DND-41 (cell line): ENCODE measurements around the gene GPR61.

Experiments used
- ATAC-seq: fragments of 200-7000 bp; cut with Tn5 transposase; 3 replicates; pipeline ENCODE4 v1.9.1; 2021; ENCODE audit warnings: low read depth; ENCODE audit not compliant: insufficient read depth
- DNase-seq: peaks from one replicate; pipeline ENCODE4 v3.0.0-alpha.2; 2020
- H2AFZ ChIP-seq: 2 replicates; pipeline ENCODE4 v1.6.0; 2012; ENCODE audit warnings: low read depth, low read length
- H3K27ac ChIP-seq: 2 replicates; pipeline ENCODE4 v1.5.1; 2012; ENCODE audit warnings: low read length, inconsistent platforms
- H3K27me3 ChIP-seq: fragments of 200-600 bp; sonication (generic); 2 replicates; pipeline ENCODE4 v1.6.0; 2012; ENCODE audit warnings: low read length, mild to moderate bottlenecking, inconsistent platforms; ENCODE audit not compliant: insufficient read depth, poor library complexity
- H3K36me3 ChIP-seq: 2 replicates; pipeline ENCODE4 v1.5.1; 2012; ENCODE audit warnings: low read length, inconsistent platforms; ENCODE audit not compliant: insufficient read depth
- H3K4me1 ChIP-seq: 2 replicates; pipeline ENCODE4 v1.5.1; 2012; ENCODE audit warnings: mild to moderate bottlenecking, low read length; ENCODE audit not compliant: insufficient read depth
- H3K4me2 ChIP-seq: 2 replicates; pipeline ENCODE4 v1.6.0; 2012; ENCODE audit warnings: mild to moderate bottlenecking, moderate library complexity, low read length, inconsistent platforms; ENCODE audit not compliant: insufficient read depth
- H3K4me3 ChIP-seq, 2 experiments: fragments of 200-600 bp in 1 of 2; shearing (Covaris generic) in 1 of 2; 2 replicates each; pipeline ENCODE4 v1.5.1; 2012 to 2016; ENCODE audit warnings: inconsistent platforms in 2 of 2, low read length in 2 of 2, mild to moderate bottlenecking in 2 of 2, low read depth in 1 of 2, moderate library complexity in 1 of 2
- H3K79me2 ChIP-seq: 2 replicates; pipeline ENCODE4 v1.6.0; 2012; ENCODE audit warnings: low read length, inconsistent platforms; ENCODE audit not compliant: insufficient read depth
- H3K9ac ChIP-seq: 2 replicates; pipeline ENCODE4 v1.6.0; 2012; ENCODE audit warnings: low read depth, mild to moderate bottlenecking, inconsistent platforms, low read length, moderate library complexity
- H3K9me3 ChIP-seq: 2 replicates; pipeline ENCODE4 v1.5.1; 2012; ENCODE audit warnings: low read length, moderate library complexity, mild to moderate bottlenecking, inconsistent platforms; ENCODE audit not compliant: insufficient read depth, severe bottlenecking
- H4K20me1 ChIP-seq: 2 replicates; pipeline ENCODE4 v1.6.0; 2012; ENCODE audit warnings: low read length; ENCODE audit not compliant: insufficient read depth
- CTCF ChIP-seq: IDR thresholded peaks from 2 replicates; pipeline ENCODE4 v1.5.1; 2012; ENCODE audit warnings: borderline replicate concordance, low read length, moderate library complexity, mild to moderate bottlenecking; ENCODE audit not compliant: poor library complexity, severe bottlenecking; ENCODE audit errors: extremely low read depth
- EZH2 ChIP-seq: IDR thresholded peaks from 3 replicates; pipeline ENCODE4 v1.6.1; 2012; ENCODE audit warnings: borderline replicate concordance, low read depth, mild to moderate bottlenecking, moderate library complexity, low read length, inconsistent platforms; ENCODE audit not compliant: severe bottlenecking

The GPR61 gene

GRCh38 chr1:109557520-109557919, 17.8 kb downstream of the GPR61 start:
- ATAC-seq (no peak), DNase-seq (no peak)
- Histone ChIP-seq H3K36me3 (peaks cover 6% of the 10 kb centered on the region; the same call in 1 of the 2 replicates), H3K4me2 (no peak overlapping the region), H2AFZ (no peak overlapping the region), H3K9me3 (no peaks in the 10 kb centered on the region), H3K4me3 (no peak overlapping the region), H3K27ac (no peak overlapping the region), H3K79me2 (peaks cover 100% of the 10 kb centered on the region), H4K20me1 (peaks cover 71% of the 10 kb centered on the region), H3K9ac (no peak overlapping the region), H3K27me3 (no peaks in the 10 kb centered on the region), H3K4me1 (no peaks in the 10 kb centered on the region; the same call in 1 of the 2 replicates)
- TF ChIP-seq CTCF: no peak
- TF ChIP-seq EZH2: no peak

GRCh38 chr1:109559995-109560394, 20.3 kb downstream of the GPR61 start:
- Histone ChIP-seq H2AFZ (no peak overlapping the region), H3K79me2 (peaks cover 100% of the 10 kb centered on the region), H3K27ac (no peak overlapping the region), H3K4me1 (no peaks in the 10 kb centered on the region; the same call in 1 of the 2 replicates), H3K4me3 (no peak overlapping the region), H3K27me3 (no peaks in the 10 kb centered on the region), H3K4me2 (no peak overlapping the region), H3K9ac (no peak overlapping the region), H3K36me3 (peaks cover 6% of the 10 kb centered on the region; the same call in 1 of the 2 replicates), H3K9me3 (no peaks in the 10 kb centered on the region), H4K20me1 (peaks cover 79% of the 10 kb centered on the region)
- no peak for TF ChIP-seq EZH2
- no peak for TF ChIP-seq CTCF
- ATAC-seq (no peak), DNase-seq (no peak)

GRCh38 chr1:109564194-109564878, 24.7 kb downstream of the GPR61 start:
- Histone ChIP-seq H3K27ac (no peak overlapping the region), H2AFZ (no peak overlapping the region)

More at GRCh38 chr1:109564194-109564878, 24.7 kb downstream of the GPR61 start:
- DNase-seq (no peak), ATAC-seq (no peak)
- Histone ChIP-seq H3K4me2 (no peak overlapping the region), H3K9ac (no peak overlapping the region), H3K36me3 (no peaks in the 10 kb centered on the region), H3K27me3 (no peaks in the 10 kb centered on the region), H4K20me1 (peaks cover 72% of the 10 kb centered on the region), H3K4me1 (no peaks in the 10 kb centered on the region), H3K9me3 (no peaks in the 10 kb centered on the region), H3K79me2 (peaks cover 99% of the 10 kb centered on the region), H3K4me3 (no peak overlapping the region)
- TF ChIP-seq EZH2: no peak
- TF ChIP-seq CTCF: no peak
